Breast epithelium (tissue), 3 donors: ENCODE results near the gene CTSW.

Experiments used
- CTCF ChIP-seq, 3 donors: fragments of 450-650 bp; IDR thresholded peaks; one replicate each; pipeline ENCODE4 v1.5.1; 2016 to 2017; ENCODE audit warnings: antibody characterized with exemption in 3 of 3, mild to moderate bottlenecking in 3 of 3, moderate library complexity in 3 of 3
- POLR2A ChIP-seq: fragments of 450-650 bp; IDR thresholded peaks from one replicate; pipeline ENCODE4 v1.6.1; 2016; ENCODE audit warnings: antibody characterized with exemption, mild to moderate bottlenecking, moderate library complexity
- POLR2AphosphoS5 ChIP-seq, 3 donors: sonication (generic); formaldehyde crosslinking; IDR thresholded peaks; one replicate each; pipeline ENCODE4 v1.6.1; 2017; ENCODE audit warnings: antibody characterized with exemption in 3 of 3

GRCh38 chr11:65857500-65857852 is 22.2 kb upstream of the CTSW start:
- no peak for TF ChIP-seq POLR2A
- no peak for TF ChIP-seq CTCF (IDR thresholded peaks at IDR 0.05)
- no peak for TF ChIP-seq POLR2AphosphoS5 (IDR thresholded peaks at IDR 0.05)
